ENCODE measurements around the gene PBX3. TPM values are rescaled to one million over a fixed set of nuclear protein-coding genes. Genes with fewer than 3 reads are reported as not detected.
"Not testable (repeated sequence)": the region's sequence is repeated elsewhere in the genome, so short reads cannot be mapped to it uniquely, and the experiment has no call there.

Gene PBX3
- total RNA-seq, 2 donors from 2014 or later = 15.1 to 21.1 TPM

DNA sequence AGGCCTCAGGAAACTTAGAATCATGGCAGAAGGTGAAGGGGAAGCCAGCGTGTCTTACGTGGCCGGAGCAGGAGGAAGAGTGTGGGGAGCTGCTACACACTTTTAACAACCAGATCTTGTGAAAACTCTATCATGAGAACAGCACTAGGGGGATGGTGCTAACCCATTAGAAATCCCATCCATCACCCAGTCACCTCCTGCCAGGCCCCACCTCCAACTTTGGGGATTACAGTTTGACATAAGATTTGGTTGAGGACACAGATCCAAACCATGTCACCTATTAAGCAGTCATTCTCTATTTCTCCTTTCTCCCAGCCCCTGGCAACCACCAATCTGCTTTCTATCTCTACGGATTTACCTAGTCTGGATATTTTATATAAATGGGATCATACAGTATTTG, 26.9 kb downstream of the PBX3 start:
- no peak overlapping the region for H3K27ac ChIP-seq
- TF ChIP-seq, protein P1, sequence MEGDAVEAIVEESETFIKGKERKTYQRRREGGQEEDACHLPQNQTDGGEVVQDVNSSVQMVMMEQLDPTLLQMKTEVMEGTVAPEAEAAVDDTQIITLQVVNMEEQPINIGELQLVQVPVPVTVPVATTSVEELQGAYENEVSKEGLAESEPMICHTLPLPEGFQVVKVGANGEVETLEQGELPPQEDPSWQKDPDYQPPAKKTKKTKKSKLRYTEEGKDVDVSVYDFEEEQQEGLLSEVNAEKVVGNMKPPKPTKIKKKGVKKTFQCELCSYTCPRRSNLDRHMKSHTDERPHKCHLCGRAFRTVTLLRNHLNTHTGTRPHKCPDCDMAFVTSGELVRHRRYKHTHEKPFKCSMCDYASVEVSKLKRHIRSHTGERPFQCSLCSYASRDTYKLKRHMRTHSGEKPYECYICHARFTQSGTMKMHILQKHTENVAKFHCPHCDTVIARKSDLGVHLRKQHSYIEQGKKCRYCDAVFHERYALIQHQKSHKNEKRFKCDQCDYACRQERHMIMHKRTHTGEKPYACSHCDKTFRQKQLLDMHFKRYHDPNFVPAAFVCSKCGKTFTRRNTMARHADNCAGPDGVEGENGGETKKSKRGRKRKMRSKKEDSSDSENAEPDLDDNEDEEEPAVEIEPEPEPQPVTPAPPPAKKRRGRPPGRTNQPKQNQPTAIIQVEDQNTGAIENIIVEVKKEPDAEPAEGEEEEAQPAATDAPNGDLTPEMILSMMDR (IDR thresholded peaks at IDR 0.05) = no peak
- H3K9me3 ChIP-seq = no peaks in the 10 kb centered on the region

DNA sequence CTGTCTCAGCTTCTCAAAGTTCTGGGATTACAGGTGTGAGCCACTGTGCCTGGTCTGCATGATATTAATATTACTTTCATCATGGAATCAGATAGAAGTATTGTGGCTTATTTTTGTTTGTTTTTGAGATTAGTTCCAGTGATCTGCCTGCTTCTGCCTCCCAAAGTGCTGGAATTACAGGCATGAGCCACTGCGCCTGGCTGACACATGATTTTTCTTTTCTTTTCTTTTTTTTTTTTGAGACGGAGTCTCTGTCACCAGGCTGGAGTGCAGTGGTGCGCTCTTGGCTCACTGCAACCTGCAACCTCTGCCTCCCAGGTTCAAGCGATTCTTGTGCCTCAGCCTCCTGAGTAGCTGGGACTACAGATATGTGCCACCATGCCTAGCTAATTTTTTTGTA, 29.6 kb downstream of the PBX3 start:
- intact Hi-C loops (cut with DNase I); H3K27me3 ChIP-seq; H3K9ac ChIP-seq (ENCODE audit: low read depth in 2 of 2, low read length in 2 of 2); H3K9me3 ChIP-seq; H3K27ac ChIP-seq; DNase-seq; H3K36me3 ChIP-seq; H3K4me3 ChIP-seq; H3K4me1 ChIP-seq: not testable (repeated sequence)

More for the DNA sequence above, 26.9 kb downstream of the PBX3 start:
- H3K4me1 ChIP-seq = no peaks in the 10 kb centered on the region
- intact Hi-C loops (cut with DNase I) = no loop called here
- H3K36me3 ChIP-seq = no peaks in the 10 kb centered on the region
- H3K4me3 ChIP-seq = no peak overlapping the region
- H3K27me3 ChIP-seq = no peaks in the 10 kb centered on the region
- no peak overlapping the region for H3K9ac ChIP-seq (ENCODE audit: low read depth in 2 of 2, low read length in 2 of 2)
- no peak for DNase-seq

DNA sequence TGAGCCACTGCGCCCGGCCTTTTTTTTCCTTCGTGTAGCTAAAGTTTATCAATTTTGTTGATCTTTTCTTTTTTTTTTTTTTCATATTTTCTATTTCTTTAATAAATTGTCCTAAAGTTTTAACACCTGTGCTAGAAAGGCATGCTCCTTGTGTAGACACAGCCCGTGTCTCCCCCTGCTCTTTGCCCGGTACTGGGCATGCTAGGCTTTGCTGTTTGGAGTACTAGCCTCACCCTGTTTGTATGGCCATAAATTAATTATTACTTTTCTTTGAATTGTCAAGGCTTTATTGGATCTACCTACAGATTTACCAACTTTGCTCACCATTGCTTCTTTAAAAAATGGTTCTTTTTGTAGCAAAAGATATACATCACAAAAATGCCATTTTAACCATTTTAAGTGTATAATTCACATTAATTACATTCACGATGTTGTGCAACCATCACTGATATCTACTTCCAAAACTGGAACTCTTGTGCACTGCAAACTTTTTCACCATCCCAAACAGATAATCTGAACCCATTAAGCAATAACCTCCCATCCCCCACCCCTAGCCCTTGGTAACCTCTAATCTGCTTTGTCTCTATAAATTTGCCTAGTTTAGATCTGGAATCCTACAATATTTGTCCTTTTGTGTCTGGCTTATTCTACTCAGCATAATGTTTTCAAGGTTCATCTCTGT, 31.5 kb downstream of the PBX3 start:
- H3K4me3 ChIP-seq; H3K27me3 ChIP-seq; DNase-seq; H3K9me3 ChIP-seq; H3K9ac ChIP-seq (ENCODE audit: low read depth in 2 of 2, low read length in 2 of 2); H3K36me3 ChIP-seq; H3K4me1 ChIP-seq; H3K27ac ChIP-seq; intact Hi-C loops (cut with DNase I): not testable (repeated sequence)

DNA sequence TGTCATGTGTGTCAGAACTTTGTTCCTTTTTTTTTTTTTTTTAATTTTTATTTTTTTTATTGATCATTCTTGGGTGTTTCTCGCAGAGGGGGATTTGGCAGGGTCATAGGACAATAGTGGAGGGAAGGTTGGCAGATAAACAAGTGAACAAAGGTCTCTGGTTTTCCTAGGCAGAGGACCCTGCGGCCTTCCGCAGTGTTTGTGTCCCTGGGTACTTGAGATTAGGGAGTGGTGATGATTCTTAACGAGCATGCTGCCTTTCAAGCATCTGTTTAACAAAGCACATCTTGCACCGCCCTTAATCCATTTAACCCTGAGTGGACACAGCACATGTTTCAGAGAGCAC, 32.0 kb downstream of the PBX3 start:
- DNase-seq; H3K27ac ChIP-seq; H3K9me3 ChIP-seq; H3K36me3 ChIP-seq; H3K4me3 ChIP-seq; intact Hi-C loops (cut with DNase I); H3K27me3 ChIP-seq; H3K9ac ChIP-seq (ENCODE audit: low read depth in 2 of 2, low read length in 2 of 2); H3K4me1 ChIP-seq: not testable (repeated sequence)

DNA sequence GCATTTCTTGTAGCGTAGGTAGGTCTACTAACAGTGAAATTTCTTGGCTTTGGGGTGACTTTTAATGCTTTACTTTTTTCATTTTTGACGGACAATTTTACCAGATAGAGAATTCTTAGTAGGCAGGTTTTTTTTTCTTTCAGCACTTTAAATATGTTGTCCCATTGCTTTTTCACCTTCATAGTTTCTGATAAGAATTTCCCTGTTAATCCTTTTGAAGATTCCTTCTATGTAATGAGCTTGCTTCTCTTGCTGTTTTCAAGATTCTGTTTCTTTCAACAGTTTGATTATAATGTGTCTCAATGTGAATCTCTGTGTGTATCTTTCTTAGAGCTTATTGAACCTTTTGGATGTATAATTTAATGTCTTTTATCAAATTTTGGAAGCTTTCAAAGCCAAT, 35.5 kb downstream of the PBX3 start:
- Histone ChIP-seq H3K27ac (no peak overlapping the region), H3K9me3 (no peaks in the 10 kb centered on the region), H3K4me1 (no peaks in the 10 kb centered on the region), H3K4me3 (no peak overlapping the region), H3K9ac (ENCODE audit: low read depth in 2 of 2, low read length in 2 of 2) (no peak overlapping the region), H3K36me3 (no peaks in the 10 kb centered on the region), H3K27me3 (no peaks in the 10 kb centered on the region)
- TF ChIP-seq, protein P1 (IDR thresholded peaks at IDR 0.05) = no peak
- DNase-seq = no peak
- intact Hi-C loops (cut with DNase I) = no loop called here

DNA sequence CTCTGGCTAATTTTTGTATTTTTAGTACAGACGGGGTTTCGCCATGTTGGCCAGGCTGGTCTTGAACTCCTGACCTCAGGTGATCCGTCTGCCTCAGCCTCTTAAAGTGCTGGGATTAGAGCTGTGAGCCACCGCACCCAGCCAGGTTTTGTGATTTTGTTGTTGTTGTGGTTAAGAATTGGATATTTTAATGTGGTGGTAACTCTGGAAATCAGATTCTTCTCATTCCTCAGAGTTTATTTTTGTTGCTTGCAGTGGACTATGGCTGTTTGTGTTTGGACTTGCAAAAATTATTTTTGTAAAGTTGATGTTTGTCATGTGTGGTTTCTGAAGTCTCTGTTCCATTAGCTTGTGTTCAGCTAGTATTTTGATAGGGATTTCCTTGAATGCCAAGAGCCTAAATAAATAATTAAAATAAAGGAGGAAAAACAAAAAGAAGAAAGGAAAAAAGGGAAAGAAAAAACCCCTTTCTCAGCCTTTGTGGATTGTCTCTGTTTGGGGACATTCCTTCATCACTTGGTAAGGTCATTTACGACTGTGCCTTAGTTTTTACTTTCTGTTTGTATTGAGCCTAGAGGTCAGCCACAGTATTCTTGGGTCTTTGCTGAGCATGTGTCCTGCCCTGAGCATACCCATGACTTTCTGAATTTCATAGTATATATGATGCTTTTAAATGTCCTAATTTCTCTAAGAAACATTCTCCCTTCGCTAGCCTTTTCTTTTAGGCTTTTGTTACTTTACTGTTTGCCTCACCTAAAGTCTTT, 37.3 kb downstream of the PBX3 start:
- Histone ChIP-seq H3K36me3 (no peaks in the 10 kb centered on the region), H3K4me3 (no peak overlapping the region), H3K27me3 (no peaks in the 10 kb centered on the region), H3K9ac (ENCODE audit: low read depth in 2 of 2, low read length in 2 of 2) (no peak overlapping the region), H3K27ac (no peak overlapping the region), H3K9me3 (no peaks in the 10 kb centered on the region), H3K4me1 (no peaks in the 10 kb centered on the region)
- intact Hi-C loops (cut with DNase I) = no loop called here
- no peak for DNase-seq
- TF ChIP-seq, protein P1 (IDR thresholded peaks at IDR 0.05) = no peak

DNA sequence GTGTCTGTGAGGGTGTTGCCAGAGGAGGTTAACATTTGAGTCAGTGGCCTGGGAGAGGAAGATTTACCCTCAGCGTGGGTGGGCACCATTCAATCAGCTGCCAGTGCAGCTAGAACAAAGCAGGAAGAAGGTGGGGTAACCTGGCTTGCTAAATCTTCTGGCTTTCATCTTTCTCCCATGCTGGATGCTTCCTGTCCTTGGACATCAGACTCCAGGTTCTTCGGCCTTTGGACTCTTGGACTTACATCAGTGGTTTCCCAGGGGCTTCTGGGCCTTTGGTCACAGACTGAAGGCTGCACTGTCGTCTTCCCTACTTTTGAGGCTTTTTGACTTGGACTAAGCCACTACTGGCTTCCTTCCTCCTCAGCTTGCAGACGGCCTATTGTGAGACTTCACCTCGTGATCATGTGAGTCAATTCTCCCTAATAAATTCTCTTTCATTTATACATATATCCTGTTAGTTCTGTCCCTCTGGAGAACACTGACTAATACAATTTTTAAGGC, 38.1 kb downstream of the PBX3 start:
- no peaks in the 10 kb centered on the region for H3K36me3 ChIP-seq
- H3K9ac ChIP-seq (ENCODE audit: low read depth in 2 of 2, low read length in 2 of 2) = no peak overlapping the region
- TF ChIP-seq, protein P1 (IDR thresholded peaks at IDR 0.05) = no peak
- no peaks in the 10 kb centered on the region for H3K27me3 ChIP-seq
- H3K4me1 ChIP-seq = no peaks in the 10 kb centered on the region
- DNase-seq = no peak
- no peak overlapping the region for H3K27ac ChIP-seq
- H3K9me3 ChIP-seq = no peaks in the 10 kb centered on the region
- H3K4me3 ChIP-seq = no peak overlapping the region
- intact Hi-C loops (cut with DNase I) = no loop called here
